ENCODE results near the gene CHMP4B. TPM values are rescaled to one million over a fixed set of nuclear protein-coding genes. Genes with fewer than 3 reads are reported as not detected.

CHMP4B gene
- total RNA-seq, 1 donor from 2014 or later, result 97.2 TPM

- no peak for TF ChIP-seq CTCF (conservative IDR thresholded peaks at IDR 0.05)
- DNase-seq (ENCODE audit: low read depth, low spot score), result peak; percentile 40
- Mint-ChIP-seq H3K4me1 (peaks cover 52% of the 10 kb centered on the region), H3K36me3 (ENCODE audit: low read depth) (peaks cover 7% of the 10 kb centered on the region), H3K9me3 (no peaks in the 10 kb centered on the region), H3K4me3 (peak overlapping the region; percentile 54), H3K27me3 (ENCODE audit: low read depth) (no peaks in the 10 kb centered on the region), H3K27ac (ENCODE audit: unreplicated experiment) (peak overlapping the region; percentile 31)
Observed at GRCh38 chr20:33832103-33832804, 21.1 kb downstream of the CHMP4B start.

- Mint-ChIP-seq H3K4me1 (peaks cover 57% of the 10 kb centered on the region), H3K27me3 (ENCODE audit: low read depth) (no peaks in the 10 kb centered on the region), H3K4me3 (peak overlapping the region; percentile 1), H3K36me3 (ENCODE audit: low read depth) (peaks cover 7% of the 10 kb centered on the region), H3K27ac (ENCODE audit: unreplicated experiment) (no peak overlapping the region), H3K9me3 (no peaks in the 10 kb centered on the region)
- DNase-seq (ENCODE audit: low read depth, low spot score), result no peak
- TF ChIP-seq CTCF (conservative IDR thresholded peaks at IDR 0.05), result no peak
Observed at GRCh38 chr20:33833333-33833732, 22.2 kb downstream of the CHMP4B start.

GRCh38 chr20:33835615-33836172 lies 24.5 kb downstream of the CHMP4B start:
- Mint-ChIP-seq H3K4me1 (peaks cover 49% of the 10 kb centered on the region), H3K9me3 (no peaks in the 10 kb centered on the region), H3K27ac (ENCODE audit: unreplicated experiment) (no peak overlapping the region), H3K27me3 (ENCODE audit: low read depth) (no peaks in the 10 kb centered on the region), H3K4me3 (no peak overlapping the region), H3K36me3 (ENCODE audit: low read depth) (peaks cover 7% of the 10 kb centered on the region)
- no peak for TF ChIP-seq CTCF (conservative IDR thresholded peaks at IDR 0.05)
- no peak for DNase-seq (ENCODE audit: low read depth, low spot score)

GRCh38 chr20:33836277-33836676 lies 25.1 kb downstream of the CHMP4B start:
- no peak for TF ChIP-seq CTCF (conservative IDR thresholded peaks at IDR 0.05)
- no peaks in the 10 kb centered on the region for H3K9me3 Mint-ChIP-seq
- no peak overlapping the region for H3K27ac Mint-ChIP-seq (ENCODE audit: unreplicated experiment)
- no peaks in the 10 kb centered on the region for H3K27me3 Mint-ChIP-seq (ENCODE audit: low read depth)
- peaks cover 7% of the 10 kb centered on the region for H3K36me3 Mint-ChIP-seq (ENCODE audit: low read depth)
- no peak for DNase-seq (ENCODE audit: low read depth, low spot score)
- peaks cover 54% of the 10 kb centered on the region for H3K4me1 Mint-ChIP-seq
- H3K4me3 Mint-ChIP-seq, result no peak overlapping the region

- Mint-ChIP-seq H3K27ac (ENCODE audit: unreplicated experiment) (no peak overlapping the region), H3K27me3 (ENCODE audit: low read depth) (no peaks in the 10 kb centered on the region), H3K4me1 (peaks cover 53% of the 10 kb centered on the region), H3K36me3 (ENCODE audit: low read depth) (peaks cover 7% of the 10 kb centered on the region), H3K4me3 (no peak overlapping the region), H3K9me3 (no peaks in the 10 kb centered on the region)
- no peak for TF ChIP-seq CTCF (conservative IDR thresholded peaks at IDR 0.05)
- DNase-seq (ENCODE audit: low read depth, low spot score), result no peak
Observed at GRCh38 chr20:33837096-33837830, 26.1 kb downstream of the CHMP4B start.

Measured in neural crest cell (in vitro differentiated cells).